ENCODE measurements around the gene C1GALT1. TPM values are rescaled to one million over a fixed set of nuclear protein-coding genes. Genes with fewer than 3 reads are reported as not detected.
"Not testable (repeated sequence)": the region's sequence is repeated elsewhere in the genome, so short reads cannot be mapped to it uniquely, and the experiment has no call there.

The C1GALT1 gene
- total RNA-seq, 1 experiment from 2014 or later = 106 TPM

DNA sequence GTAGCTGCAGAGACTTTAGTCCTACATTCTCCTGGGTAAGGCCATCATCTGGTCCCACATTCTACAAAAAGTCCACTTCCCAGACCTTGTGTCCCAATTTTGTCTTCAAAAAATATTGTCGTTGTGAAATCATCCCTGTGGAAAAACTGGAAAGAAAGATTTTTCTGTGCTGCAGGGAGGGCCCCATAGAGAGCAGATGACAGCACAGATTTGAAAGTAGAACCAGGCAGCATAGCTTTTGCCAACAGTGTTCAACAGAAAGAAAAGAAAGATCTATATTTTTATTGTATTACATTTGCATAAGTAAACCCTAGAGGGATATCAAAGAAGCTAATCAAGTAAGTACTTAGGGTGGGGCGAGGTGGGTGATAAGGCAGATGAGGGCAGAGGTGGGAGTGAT, 48.3 kb upstream of the C1GALT1 start (continued):
- TF ChIP-seq, protein P1, sequence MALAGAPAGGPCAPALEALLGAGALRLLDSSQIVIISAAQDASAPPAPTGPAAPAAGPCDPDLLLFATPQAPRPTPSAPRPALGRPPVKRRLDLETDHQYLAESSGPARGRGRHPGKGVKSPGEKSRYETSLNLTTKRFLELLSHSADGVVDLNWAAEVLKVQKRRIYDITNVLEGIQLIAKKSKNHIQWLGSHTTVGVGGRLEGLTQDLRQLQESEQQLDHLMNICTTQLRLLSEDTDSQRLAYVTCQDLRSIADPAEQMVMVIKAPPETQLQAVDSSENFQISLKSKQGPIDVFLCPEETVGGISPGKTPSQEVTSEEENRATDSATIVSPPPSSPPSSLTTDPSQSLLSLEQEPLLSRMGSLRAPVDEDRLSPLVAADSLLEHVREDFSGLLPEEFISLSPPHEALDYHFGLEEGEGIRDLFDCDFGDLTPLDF (CRISPR knock-in tag; IDR thresholded peaks at IDR 0.05) = no peak

GRCh38 chr7:7135074-7135473, 47.3 kb upstream of the C1GALT1 start:
- H3K9me3 Mint-ChIP-seq = peaks cover 6% of the 10 kb centered on the region
- no peak overlapping the region for H3K27ac Mint-ChIP-seq
- ChIA-PET CTCF (no interaction called here), POLR2A (no interaction called here)
- TF ChIP-seq FOXP4 (CRISPR knock-in tag; IDR thresholded peaks at IDR 0.05) = no peak
- TF ChIP-seq ZNF232 (CRISPR knock-in tag; IDR thresholded peaks at IDR 0.05) = no peak
- no peak for TF ChIP-seq GTF2I (CRISPR knock-in tag; conservative IDR thresholded peaks at IDR 0.05)
- no peak for TF ChIP-seq HMGA2 (CRISPR knock-in tag; IDR thresholded peaks at IDR 0.05)
- TF ChIP-seq KAT7 (CRISPR knock-in tag; IDR thresholded peaks at IDR 0.05; ENCODE audit: borderline replicate concordance) = no peak
- TF ChIP-seq MXD4 (CRISPR knock-in tag; IDR thresholded peaks at IDR 0.05; ENCODE audit: borderline replicate concordance) = no peak
- no peak for TF ChIP-seq TP53 (CRISPR knock-in tag; IDR thresholded peaks at IDR 0.05)
- TF ChIP-seq, protein P2, sequence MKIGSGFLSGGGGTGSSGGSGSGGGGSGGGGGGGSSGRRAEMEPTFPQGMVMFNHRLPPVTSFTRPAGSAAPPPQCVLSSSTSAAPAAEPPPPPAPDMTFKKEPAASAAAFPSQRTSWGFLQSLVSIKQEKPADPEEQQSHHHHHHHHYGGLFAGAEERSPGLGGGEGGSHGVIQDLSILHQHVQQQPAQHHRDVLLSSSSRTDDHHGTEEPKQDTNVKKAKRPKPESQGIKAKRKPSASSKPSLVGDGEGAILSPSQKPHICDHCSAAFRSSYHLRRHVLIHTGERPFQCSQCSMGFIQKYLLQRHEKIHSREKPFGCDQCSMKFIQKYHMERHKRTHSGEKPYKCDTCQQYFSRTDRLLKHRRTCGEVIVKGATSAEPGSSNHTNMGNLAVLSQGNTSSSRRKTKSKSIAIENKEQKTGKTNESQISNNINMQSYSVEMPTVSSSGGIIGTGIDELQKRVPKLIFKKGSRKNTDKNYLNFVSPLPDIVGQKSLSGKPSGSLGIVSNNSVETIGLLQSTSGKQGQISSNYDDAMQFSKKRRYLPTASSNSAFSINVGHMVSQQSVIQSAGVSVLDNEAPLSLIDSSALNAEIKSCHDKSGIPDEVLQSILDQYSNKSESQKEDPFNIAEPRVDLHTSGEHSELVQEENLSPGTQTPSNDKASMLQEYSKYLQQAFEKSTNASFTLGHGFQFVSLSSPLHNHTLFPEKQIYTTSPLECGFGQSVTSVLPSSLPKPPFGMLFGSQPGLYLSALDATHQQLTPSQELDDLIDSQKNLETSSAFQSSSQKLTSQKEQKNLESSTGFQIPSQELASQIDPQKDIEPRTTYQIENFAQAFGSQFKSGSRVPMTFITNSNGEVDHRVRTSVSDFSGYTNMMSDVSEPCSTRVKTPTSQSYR (CRISPR knock-in tag; IDR thresholded peaks at IDR 0.05) = no peak
- TF ChIP-seq, protein P3, sequence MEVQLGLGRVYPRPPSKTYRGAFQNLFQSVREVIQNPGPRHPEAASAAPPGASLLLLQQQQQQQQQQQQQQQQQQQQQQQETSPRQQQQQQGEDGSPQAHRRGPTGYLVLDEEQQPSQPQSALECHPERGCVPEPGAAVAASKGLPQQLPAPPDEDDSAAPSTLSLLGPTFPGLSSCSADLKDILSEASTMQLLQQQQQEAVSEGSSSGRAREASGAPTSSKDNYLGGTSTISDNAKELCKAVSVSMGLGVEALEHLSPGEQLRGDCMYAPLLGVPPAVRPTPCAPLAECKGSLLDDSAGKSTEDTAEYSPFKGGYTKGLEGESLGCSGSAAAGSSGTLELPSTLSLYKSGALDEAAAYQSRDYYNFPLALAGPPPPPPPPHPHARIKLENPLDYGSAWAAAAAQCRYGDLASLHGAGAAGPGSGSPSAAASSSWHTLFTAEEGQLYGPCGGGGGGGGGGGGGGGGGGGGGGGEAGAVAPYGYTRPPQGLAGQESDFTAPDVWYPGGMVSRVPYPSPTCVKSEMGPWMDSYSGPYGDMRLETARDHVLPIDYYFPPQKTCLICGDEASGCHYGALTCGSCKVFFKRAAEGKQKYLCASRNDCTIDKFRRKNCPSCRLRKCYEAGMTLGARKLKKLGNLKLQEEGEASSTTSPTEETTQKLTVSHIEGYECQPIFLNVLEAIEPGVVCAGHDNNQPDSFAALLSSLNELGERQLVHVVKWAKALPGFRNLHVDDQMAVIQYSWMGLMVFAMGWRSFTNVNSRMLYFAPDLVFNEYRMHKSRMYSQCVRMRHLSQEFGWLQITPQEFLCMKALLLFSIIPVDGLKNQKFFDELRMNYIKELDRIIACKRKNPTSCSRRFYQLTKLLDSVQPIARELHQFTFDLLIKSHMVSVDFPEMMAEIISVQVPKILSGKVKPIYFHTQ (CRISPR knock-in tag; IDR thresholded peaks at IDR 0.05) = no peak
- no peak for TF ChIP-seq ARID4B (CRISPR knock-in tag; IDR thresholded peaks at IDR 0.05; ENCODE audit: borderline replicate concordance)
- no peak for TF ChIP-seq ELF4 (CRISPR knock-in tag; IDR thresholded peaks at IDR 0.05; ENCODE audit: low read depth)
- no peak for TF ChIP-seq FOXP1 (CRISPR knock-in tag; IDR thresholded peaks at IDR 0.05; ENCODE audit: borderline replicate concordance)
- no peak for TF ChIP-seq TEAD4 (CRISPR knock-in tag; IDR thresholded peaks at IDR 0.05)
- TF ChIP-seq GRHL2 (CRISPR knock-in tag; IDR thresholded peaks at IDR 0.05; ENCODE audit: insufficient replicate concordance, severe bottlenecking) = no peak
- no peak overlapping the region for H3K4me3 Mint-ChIP-seq
- no peak for ATAC-seq
- no peak for DNase-seq (ENCODE audit: low spot score)
- no peaks in the 10 kb centered on the region for H3K36me3 Mint-ChIP-seq
- H3K27me3 Mint-ChIP-seq (ENCODE audit: low read depth) = no peaks in the 10 kb centered on the region; the same call in 1 of the 2 replicates
- H3K4me1 Mint-ChIP-seq = peaks cover 38% of the 10 kb centered on the region

DNA sequence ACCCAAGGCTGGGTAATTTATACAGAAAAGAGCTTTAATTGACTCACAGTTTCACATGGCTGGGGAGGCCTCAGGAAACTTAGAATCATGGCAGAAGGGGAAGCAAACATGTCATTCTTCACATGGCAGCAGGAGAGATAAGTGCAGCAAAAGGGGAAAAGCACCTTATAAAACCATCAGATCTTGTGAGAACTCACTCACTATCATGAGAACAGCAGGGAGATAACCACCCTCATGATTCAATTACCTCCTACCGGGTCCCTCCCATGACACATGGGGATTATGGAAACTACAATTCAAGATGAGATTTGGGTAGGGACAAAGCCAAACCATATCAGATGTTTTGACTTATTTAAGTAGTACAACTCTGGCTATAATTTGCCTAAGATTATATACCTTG, 46.4 kb upstream of the C1GALT1 start:
- H3K36me3 Mint-ChIP-seq; H3K27me3 Mint-ChIP-seq (ENCODE audit: low read depth); H3K27ac Mint-ChIP-seq; POLR2A ChIA-PET; DNase-seq (ENCODE audit: low spot score); H3K4me3 Mint-ChIP-seq; ATAC-seq; CTCF ChIA-PET: not testable (repeated sequence)
- Mint-ChIP-seq H3K4me1 (peaks cover 36% of the 10 kb centered on the region), H3K9me3 (peaks cover 11% of the 10 kb centered on the region)

All from WTC11 (cell line).